Stimulated activated CD8-positive, alpha-beta memory T cell treated with anti-CD3 and anti-CD28 coated beads, Interleukin-15, amount 100 ng/mL, for 1 hour (primary cell): ENCODE measurements around the gene TDRD7.
"Not testable (repeated sequence)": the region's sequence is repeated elsewhere in the genome, so short reads cannot be mapped to it uniquely, and the experiment has no call there.

ENCODE experiments used
- DNase-seq: peaks from one replicate; pipeline ENCODE4 v3.0.0-alpha.2; 2020; ENCODE audit warnings: low read depth

TDRD7 gene

GRCh38 chr9:97475059-97475458, 63.2 kb downstream of the TDRD7 start:
- no peak for DNase-seq

- DNase-seq, result no peak
Observed at GRCh38 chr9:97478301-97478981, 66.5 kb downstream of the TDRD7 start.

DNA sequence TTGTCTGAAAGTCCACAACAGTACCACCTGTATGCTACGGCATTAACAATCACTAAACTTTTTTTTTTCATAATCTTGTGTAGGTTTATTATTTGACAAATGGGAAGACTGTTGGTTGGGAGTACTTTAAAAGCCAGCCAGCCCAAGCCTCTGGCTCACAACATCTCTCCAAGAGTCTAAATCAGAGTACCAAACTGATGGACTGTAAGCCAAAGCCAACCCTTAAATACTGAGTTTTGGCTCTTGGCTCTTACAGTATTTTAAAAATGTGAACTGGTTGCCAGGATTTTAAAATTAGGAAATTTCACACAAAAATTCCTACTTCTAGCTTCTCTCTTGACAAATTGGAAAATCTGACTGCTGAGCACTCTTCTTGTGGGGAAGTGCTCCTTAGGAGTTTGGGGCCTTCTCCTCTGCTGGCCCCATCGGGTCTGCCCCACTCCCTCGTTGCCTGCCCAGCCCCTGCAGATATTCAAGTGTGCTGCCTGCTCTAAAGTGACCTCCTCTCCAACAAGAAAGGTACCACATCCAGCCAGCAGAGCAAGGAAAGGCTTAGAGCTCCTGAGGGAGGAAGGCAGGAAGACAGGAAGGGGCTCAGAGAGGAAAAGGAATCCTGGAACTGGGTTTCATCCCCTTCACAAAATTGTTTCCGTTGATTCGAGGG, 67.7 kb downstream of the TDRD7 start:
- DNase-seq, result no peak

DNA sequence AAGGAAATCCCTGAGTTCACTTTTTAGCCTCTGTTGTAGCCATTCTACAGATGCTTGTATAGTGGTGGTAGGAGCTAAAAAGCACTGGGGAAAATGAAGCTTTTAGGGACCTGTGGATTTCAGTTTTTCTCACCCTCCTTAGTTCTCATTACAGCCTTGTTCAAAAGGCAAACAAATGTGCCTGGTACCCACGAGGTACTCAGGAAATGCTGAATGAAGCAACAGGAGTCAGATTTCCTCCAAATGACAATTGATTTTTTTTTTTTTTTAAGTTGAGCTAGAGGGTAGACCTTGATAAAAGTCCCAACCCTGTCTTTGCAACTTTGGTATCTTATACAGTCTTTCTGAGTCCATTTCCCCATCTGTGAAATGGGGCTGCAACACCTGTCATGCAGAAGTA, 68.3 kb downstream of the TDRD7 start:
- no peak for DNase-seq

DNA sequence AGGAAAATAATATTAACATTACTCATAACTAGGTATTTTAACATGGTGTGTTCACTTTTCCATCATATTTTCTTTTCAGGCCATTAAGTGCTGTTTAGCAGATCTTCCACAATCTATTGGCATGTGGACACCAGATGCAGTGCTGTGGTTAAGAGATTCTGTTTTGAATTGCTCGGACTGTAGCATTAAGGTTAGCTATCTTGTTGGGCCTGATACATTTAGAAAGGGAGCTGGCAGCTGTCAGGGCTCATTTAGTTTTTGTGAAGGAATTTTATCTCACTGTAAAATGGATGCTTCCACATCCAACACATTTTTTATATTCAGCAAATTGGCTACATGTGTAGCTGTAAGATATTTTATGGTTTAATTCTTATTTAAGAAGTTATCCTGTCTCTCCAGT, 68.9 kb downstream of the TDRD7 start:
- no peak for DNase-seq

DNA sequence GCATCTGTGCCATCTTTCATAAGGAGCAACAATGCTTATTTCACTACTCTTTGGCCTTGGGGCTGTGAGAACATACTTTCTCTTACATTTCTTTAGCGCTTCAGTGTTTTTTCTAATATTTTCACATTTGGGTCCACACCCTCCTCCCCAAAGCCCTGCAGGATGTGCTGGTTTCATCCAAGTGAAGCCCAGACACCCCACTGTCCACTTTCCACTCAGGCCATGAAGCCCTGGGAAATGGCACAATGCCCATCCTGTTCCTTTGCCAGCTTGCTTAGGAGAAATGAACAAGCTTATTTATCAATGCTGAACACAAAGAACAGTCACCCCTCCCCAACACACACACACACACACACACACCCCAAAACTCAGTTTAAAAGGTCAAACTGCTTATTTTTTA, 72.2 kb downstream of the TDRD7 start:
- no peak for DNase-seq

DNA sequence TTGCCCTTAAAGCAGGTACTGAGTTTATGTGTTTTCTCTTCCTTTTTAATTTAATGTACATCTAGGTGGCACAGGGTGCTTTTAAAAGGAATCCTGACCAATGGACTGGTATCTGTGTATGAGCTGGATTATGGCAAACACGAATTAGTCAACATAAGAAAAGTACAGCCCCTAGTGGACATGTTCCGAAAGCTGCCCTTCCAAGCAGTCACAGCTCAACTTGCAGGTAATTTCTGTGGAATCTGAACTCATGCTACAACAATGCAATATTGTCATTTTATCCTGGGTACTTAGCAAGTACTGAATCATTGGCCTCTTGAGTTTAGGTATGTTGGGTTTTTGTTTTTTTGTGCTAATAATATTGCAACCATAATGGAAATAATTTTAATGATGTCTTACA, 75.2 kb downstream of the TDRD7 start:
- DNase-seq, result no peak

- no peak for DNase-seq
Observed at GRCh38 chr9:97487861-97488260, 76.0 kb downstream of the TDRD7 start.

DNA sequence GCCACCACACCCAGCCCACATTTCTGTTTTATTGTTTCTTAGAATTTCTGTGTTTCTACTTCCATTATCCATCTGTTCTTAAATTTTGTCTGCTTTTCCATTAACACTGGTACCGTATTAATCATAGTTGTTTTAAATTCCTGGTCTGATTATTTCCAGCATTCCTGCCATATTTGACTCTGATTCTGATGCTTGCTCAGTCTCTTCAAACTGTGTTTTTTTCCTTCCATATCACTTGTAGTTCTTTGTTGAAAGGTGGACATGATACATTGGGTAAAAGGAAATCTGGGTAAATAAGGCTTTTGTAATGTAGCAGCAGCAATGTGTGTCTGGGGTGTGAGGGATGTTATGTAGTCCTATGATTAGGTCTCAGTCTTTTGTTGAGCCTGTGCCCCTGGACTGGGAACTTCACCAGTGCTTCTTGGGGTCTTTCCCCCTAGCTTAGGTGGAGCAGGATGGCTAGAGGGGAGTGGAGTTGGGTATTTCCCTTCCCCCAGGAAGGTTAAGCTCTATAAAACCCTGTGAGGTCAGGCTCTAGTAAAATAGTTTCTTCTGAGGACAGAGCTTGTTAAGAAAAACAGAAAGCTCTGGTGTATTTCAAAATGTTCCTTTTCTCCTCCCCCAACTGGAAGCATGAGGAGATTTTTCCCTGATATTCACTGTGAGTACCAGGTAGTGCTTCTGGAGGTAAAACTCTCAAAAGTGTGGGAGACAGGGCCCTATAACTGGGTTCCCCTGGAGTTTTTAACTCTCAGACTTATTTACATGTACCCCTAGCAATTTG, 79.5 kb downstream of the TDRD7 start:
- DNase-seq, result no peak

DNA sequence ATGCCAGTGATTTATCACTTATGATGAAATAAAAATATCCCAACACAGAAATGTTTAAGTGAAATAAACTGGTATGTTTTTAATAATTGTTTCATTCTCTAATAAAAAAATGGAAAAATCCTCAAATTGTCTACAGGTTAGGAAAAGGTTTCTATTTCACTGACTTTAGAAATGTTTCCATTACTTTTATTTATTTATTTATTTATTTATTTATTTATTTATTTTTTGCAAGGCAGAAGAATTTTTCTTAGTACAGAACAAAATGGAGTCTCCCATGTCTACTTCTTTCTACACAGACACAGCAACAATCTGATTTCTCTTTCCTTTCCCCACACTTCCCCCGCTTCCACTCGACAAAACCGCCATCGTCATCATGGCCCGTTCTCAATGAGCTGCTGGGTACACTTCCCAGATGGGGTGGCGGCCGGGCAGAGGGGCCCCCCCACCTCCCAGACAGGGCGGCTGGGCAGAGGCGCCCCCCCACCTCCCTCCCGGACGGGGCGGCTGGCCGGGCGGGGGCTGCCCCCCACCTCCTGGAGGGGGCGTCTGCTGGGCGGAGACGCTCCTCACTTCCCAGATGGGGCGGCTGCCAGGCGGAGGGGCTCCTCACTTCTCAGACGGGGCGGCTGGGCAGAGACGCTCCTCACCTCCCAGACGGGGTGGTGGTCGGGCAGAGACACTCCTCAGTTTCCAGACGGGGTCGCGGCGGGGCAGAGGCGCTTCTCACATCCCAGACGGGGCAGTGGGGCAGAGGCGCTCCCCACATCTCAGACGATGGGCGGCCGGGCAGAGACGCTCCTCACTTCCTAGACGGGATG, 85.9 kb downstream of the TDRD7 start:
- DNase-seq, result not testable (repeated sequence)

- not testable (repeated sequence) for DNase-seq
Observed at GRCh38 chr9:97498846-97499245, 87.0 kb downstream of the TDRD7 start.

DNA sequence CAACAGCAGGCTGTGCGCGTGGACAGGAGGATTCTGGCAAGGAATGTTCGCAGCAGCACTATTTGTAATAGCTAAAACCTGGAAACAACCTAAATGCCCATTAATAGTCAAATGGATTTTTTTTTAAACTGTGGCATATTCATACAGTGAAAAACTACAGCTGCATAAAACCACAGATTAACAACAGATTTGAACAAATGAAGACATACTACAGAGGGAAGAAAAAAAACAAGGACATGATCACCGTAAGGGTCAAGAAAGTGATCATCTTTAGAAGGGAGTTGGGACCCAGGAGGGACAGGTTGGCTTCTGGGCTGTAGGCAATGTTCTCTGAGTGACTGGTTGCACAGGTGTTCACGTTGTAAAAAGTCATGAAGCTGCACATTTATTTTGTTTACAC, 88.4 kb downstream of the TDRD7 start:
- no peak for DNase-seq

DNA sequence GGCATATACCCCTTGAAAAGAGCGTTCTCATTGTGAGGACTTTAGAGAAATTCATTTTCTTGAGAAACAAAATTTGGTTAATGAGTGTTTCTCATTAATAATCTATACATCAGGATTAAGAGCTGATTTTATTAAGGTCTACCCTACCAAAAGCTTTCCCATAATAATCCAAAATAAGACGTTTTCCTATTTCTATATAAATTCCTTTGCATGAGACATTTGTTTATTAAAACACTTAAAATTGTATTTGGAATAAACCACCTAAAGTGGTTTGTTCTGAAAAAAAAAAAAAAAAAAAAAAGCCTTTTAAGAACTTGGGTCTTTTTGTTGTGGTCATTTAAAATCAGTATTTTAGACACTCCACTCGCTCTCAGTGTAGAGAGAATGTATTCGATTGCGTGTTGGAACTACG, 88.9 kb downstream of the TDRD7 start:
- no peak for DNase-seq

DNA sequence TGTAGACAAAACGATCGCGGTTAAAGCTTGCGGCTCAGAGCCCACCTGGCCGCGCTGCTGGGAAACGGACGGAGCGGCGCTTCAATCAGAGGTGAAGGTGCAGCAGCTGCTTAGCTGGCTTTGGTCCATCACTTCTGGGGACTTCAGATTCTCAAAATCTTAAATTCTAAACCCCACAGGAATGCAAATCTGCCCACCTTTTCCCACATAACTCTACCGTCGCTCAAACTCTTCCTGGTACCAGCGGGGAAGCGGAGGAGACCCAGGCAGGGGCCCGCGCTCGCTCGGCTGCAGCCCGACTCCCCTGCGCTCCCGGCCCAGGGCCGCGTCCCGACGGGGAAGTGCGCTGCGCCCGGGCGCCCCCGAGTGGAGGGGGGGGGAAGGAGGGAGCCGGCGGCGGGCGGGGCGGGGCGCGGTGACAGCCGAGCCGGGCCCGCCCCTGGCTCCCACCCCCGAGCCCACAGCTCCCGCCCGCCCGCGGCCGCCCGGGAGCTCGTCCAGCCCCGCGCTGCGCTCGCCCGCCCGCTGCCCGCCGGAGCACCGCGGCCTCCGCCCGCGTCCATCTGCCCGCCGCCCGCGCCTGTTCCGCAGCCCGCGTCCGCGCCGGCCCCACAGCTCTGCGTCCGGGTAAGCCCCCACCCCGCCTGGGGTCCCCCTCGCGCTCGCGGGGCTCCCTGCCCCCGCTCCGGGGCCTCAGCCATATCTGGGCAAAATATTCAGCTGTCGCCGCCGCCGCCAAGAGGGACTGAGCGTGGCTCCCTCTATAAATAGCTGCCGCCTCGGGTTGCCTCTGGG, 89.5 kb downstream of the TDRD7 start, which contains the start of gene TMOD1:
TSS of gene TMOD1 (plus strand) at position 490 of the 795 bp plus-strand sequence. CDS start 22,523 bp downstream, outside the sequence.
- DNase-seq, result no peak

DNA sequence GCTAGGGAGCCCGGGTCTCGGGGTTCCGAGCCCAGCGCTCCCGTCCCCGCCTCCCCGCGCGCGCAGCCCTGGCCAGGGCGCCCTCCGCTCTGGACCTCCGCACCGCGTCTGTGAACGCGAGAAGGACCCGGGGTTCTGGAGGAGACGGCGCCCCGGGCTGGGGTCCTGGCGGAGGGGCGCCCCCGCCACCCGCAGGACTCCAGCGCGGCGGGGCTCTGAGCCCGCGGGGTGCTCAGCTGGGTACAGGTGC, 90.0 kb downstream of the TDRD7 start:
- DNase-seq, result no peak

- no peak for DNase-seq
Observed at GRCh38 chr9:97502222-97502983, 90.5 kb downstream of the TDRD7 start.

DNA sequence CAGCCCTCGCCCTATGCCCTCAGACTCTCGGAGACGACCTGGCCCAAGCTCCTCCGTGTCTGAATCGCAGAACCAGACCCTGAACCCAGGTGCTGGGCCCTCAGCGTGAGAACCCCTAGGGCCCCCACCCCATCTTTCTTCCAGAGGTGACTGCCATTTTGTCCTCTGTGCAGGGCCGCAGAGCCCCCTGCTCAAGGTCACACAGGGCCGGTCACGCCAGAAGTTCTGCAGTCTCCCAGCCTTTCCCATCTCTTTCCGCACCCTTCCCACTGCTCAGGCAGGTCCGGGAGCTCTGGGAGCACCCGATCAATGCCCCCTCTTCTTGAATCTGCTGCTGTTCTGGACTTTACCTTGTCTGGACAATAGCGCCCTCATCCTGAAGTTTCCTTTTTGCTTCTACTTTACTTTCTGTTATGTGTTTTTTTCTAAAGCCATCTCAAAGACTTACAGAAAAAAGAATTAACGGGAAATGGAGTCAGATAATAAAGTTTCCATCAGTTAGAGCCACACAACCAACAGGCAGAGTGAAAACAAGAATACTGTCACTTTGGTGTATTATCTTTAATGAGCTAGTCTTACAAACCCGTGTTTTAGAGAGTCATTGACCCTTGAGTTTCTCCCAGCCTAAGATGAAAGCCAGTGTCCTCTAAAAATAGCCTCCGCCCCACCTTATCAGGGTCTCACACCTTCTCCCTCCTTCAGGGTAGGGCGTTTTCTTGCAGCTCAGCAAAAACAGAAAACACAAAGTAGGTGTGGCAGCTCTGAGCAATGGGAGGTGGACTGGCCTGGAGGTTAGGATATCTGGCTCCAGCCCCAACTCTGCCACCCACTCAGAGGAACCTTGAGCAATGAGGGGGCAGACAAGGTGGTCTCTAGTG, 91.3 kb downstream of the TDRD7 start:
- DNase-seq, result no peak

GRCh38 chr9:97503862-97504210, 91.9 kb downstream of the TDRD7 start:
- no peak for DNase-seq

DNA sequence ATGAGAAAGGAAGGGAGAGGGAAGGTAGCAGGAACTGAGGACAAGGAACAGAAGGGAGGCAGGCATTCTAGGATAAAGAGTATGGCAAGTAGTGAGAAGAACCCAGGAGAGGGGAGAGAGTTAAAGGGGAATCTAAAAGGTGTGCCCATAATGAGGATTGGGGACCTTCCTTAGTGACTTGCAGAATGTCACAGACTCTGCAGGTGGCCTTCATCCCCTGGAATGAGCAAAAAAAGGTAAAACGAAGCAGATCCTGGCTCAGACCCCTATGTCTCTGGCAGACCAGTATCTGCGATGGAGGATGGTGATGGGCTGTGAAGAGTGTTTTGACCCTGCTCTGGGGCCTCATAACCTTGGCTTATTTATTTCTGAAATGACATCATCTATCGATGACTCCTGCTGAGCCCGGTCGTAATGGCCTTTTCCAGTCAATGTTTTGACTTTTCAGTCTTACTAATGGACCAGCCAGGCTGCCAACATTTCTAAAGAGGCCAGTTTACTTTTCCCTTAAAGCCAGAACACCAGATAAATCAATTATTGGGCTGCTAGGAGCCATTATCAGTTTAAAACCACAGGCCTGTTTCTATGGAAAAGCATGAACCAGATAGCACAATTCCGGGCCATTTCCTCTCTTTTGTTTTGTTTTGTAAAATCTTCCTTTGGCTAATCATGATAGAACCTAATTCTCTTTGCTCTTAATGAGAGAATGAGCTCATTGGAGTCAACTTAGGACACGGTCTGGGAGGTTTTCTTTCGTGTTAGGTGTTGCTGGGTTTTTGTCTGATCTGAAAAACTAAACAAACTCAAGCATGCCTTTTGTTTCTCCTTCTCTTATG, 92.7 kb downstream of the TDRD7 start:
- DNase-seq, result no peak
